Chondrocyte (in vitro differentiated cells): Measurements from ENCODE around the gene CTR9. TPM values are rescaled to one million over a fixed set of nuclear protein-coding genes. Genes with fewer than 3 reads are reported as not detected.
A peak's percentile ranks its signal among the peaks of the same experiment; 100 is the strongest.

Experiments
- DNase-seq: peaks from one replicate; pipeline ENCODE4 v3.0.0; 2021; ENCODE audit warnings: mixed read lengths, low spot score
- H3K27ac Mint-ChIP-seq: one replicate; pipeline ENCODE4 v1.8.0; 2021; ENCODE audit warnings: mild to moderate bottlenecking, moderate library complexity, mixed read lengths; ENCODE audit not compliant: unreplicated experiment
- H3K27me3 Mint-ChIP-seq: 2 replicates; pipeline ENCODE4 v1.8.0; 2021; ENCODE audit warnings: low read depth, mixed read lengths
- H3K36me3 Mint-ChIP-seq: 2 replicates; pipeline ENCODE4 v1.8.0; 2021; ENCODE audit warnings: low read depth, mixed read lengths
- H3K4me1 Mint-ChIP-seq: 2 replicates; pipeline ENCODE4 v1.8.0; 2021; ENCODE audit warnings: low read depth, mild to moderate bottlenecking, mixed read lengths
- H3K4me3 Mint-ChIP-seq: one replicate; pipeline ENCODE4 v1.8.0; 2021; ENCODE audit warnings: mild to moderate bottlenecking, moderate library complexity, mixed read lengths; ENCODE audit not compliant: unreplicated experiment
- H3K9me3 Mint-ChIP-seq: 2 replicates; pipeline ENCODE4 v1.8.0; 2021; ENCODE audit warnings: low read depth, mixed read lengths
- total RNA-seq: library from RNA; stranded (reverse); gene quantifications from 3 replicates; pipeline ENCODE4 v1.2.1, GENCODE V29; 2021
- TF ChIP-seq, protein P1 (sequence below): fragments of 200-600 bp; sonication (generic); IDR thresholded peaks from 2 replicates; pipeline ENCODE4 v1.5.0; 2021; ENCODE audit warnings: antibody characterized with exemption, mild to moderate bottlenecking, moderate library complexity

The CTR9 gene
- total RNA-seq, 1 donor from 2014 or later, result 24.7 TPM

DNA sequence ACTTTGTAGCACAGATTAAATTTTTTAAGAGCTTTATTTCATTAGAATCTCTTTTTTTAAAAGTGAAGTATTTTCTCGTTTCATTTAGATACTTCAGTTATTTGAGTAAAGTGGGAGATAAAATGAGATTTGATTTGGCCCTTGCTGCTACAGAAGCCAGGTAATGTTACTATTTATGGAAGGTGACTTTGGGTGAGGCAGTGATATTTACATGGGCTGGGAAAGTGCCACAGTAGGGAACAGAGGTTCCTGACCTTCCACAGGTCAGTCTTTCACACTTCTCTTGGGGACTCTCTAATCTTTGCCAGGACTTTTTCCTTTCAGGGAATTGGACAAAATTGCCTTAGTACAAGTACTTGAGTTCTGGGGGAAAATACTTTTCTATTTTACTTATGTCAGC is 20.4 kb downstream of the CTR9 start:
- Mint-ChIP-seq H3K4me1 (no peaks in the 10 kb centered on the region), H3K36me3 (peaks cover 47% of the 10 kb centered on the region), H3K27ac (no peak overlapping the region), H3K4me3 (no peak overlapping the region), H3K9me3 (no peaks in the 10 kb centered on the region), H3K27me3 (no peaks in the 10 kb centered on the region)
- no peak for DNase-seq
- TF ChIP-seq, protein P1, sequence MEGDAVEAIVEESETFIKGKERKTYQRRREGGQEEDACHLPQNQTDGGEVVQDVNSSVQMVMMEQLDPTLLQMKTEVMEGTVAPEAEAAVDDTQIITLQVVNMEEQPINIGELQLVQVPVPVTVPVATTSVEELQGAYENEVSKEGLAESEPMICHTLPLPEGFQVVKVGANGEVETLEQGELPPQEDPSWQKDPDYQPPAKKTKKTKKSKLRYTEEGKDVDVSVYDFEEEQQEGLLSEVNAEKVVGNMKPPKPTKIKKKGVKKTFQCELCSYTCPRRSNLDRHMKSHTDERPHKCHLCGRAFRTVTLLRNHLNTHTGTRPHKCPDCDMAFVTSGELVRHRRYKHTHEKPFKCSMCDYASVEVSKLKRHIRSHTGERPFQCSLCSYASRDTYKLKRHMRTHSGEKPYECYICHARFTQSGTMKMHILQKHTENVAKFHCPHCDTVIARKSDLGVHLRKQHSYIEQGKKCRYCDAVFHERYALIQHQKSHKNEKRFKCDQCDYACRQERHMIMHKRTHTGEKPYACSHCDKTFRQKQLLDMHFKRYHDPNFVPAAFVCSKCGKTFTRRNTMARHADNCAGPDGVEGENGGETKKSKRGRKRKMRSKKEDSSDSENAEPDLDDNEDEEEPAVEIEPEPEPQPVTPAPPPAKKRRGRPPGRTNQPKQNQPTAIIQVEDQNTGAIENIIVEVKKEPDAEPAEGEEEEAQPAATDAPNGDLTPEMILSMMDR, result no peak

DNA sequence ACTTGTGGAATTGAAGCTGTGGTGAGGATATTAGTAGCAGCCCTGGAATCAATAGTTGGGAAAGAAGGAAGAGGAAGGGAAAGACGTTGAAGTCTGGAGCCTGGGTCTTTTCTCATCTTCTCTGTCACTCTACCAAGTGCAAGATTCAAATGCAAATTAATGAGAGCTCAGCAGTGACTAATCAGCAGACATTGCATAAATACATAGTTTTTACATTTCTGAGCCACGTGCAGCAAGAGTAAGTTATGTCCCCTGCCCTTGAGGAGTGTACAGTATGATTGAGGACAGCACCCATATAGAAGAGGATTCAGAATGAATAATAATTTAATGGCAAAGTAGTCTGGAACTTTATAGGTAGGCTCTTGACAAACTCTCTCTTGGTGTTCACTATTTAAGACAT is 23.8 kb downstream of the CTR9 start:
- Mint-ChIP-seq H3K27me3 (no peaks in the 10 kb centered on the region), H3K9me3 (no peaks in the 10 kb centered on the region), H3K4me3 (no peak overlapping the region), H3K27ac (no peak overlapping the region), H3K4me1 (peaks cover 10% of the 10 kb centered on the region), H3K36me3 (peaks cover 48% of the 10 kb centered on the region)
- no peak for DNase-seq
- TF ChIP-seq, protein P1, result no peak

DNA sequence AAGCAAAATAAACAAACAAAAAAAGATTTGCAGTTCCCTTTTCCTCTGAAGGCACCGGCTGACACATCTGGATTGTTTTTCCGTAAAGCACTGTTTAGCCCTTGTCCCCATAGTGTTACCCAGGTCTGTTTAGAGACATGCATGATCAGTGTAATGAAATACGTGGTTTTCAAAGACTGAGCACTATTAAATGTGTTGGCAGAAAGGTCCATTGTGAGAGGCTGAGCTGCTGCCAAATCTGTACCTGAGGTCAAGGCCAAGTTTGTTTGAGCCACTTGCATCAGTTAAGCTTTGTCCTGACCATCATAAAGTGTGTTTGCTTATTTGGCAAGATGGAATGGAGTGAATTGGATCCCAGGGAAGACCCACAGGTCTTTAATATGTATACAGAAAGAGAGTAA is 26.3 kb downstream of the CTR9 start:
- TF ChIP-seq, protein P1, result no peak
- Mint-ChIP-seq H3K36me3 (peaks cover 38% of the 10 kb centered on the region), H3K27ac (no peak overlapping the region), H3K9me3 (no peaks in the 10 kb centered on the region), H3K4me1 (peaks cover 10% of the 10 kb centered on the region), H3K27me3 (no peaks in the 10 kb centered on the region), H3K4me3 (no peak overlapping the region)
- DNase-seq, result no peak

DNA sequence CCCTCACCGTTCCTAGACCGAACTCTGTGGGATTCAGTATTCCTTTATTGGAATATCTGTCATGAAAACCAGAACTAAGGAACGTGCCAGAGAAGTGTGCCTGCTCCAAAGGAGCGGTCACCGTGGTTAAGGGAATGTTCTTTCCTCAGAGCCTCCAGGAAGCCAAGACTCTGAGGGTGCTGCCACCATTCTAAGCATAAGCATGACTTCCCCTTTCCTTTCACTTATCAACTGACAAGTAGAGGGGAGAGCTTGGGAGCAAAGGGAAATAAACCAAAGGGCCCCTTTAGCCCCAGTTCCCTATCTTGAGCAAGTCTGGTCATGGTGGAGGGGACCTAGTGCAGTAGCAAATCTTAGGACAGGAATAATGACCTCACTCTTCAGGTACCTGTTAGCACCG is 26.8 kb downstream of the CTR9 start:
- Mint-ChIP-seq H3K4me3 (no peak overlapping the region), H3K27ac (no peak overlapping the region), H3K4me1 (peaks cover 10% of the 10 kb centered on the region), H3K9me3 (no peaks in the 10 kb centered on the region), H3K36me3 (peaks cover 37% of the 10 kb centered on the region), H3K27me3 (no peaks in the 10 kb centered on the region)
- DNase-seq, result no peak
- TF ChIP-seq, protein P1, result no peak

DNA sequence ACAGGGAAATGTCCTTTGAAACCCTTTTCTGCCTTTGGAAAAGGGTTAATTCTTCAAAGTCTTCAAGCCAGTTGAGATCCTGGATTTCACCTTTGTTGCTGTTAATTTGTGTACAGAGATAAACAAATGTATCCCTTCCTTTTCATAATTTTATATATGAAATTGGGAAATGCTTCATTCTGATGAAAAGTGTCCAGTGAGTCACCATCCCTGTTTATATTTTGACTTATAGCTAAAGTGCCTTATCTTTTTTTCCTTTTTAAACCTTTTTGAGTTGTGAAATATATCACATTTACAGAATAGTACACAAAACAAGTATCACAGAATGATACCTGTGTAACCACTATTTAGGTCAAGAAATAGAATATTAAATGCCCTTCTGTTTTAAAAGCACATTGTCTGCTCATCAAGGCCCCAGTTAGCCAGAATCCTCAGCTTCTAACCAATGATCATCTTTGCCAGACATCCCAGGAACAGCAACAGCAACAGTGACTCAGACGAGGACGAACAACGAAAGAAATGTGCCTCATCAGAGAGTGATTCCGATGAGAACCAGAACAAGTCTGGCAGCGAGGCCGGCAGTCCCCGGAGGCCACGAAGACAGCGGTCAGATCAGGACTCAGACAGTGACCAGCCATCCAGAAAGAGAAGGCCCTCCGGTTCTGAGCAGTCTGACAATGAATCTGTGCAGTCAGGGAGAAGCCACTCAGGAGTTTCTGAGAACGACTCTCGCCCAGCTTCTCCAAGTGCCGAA is 27.3 kb downstream of the CTR9 start:
- DNase-seq, result no peak
- Mint-ChIP-seq H3K4me1 (peaks cover 10% of the 10 kb centered on the region), H3K27me3 (no peaks in the 10 kb centered on the region), H3K27ac (peak overlapping the region; percentile 89), H3K4me3 (no peak overlapping the region), H3K36me3 (peaks cover 35% of the 10 kb centered on the region), H3K9me3 (no peaks in the 10 kb centered on the region)
- TF ChIP-seq, protein P1, result no peak
